ENCODE results near the gene KPNB1.
A peak's percentile ranks its signal among the peaks of the same experiment; 100 is the strongest.

Gene KPNB1

DNA sequence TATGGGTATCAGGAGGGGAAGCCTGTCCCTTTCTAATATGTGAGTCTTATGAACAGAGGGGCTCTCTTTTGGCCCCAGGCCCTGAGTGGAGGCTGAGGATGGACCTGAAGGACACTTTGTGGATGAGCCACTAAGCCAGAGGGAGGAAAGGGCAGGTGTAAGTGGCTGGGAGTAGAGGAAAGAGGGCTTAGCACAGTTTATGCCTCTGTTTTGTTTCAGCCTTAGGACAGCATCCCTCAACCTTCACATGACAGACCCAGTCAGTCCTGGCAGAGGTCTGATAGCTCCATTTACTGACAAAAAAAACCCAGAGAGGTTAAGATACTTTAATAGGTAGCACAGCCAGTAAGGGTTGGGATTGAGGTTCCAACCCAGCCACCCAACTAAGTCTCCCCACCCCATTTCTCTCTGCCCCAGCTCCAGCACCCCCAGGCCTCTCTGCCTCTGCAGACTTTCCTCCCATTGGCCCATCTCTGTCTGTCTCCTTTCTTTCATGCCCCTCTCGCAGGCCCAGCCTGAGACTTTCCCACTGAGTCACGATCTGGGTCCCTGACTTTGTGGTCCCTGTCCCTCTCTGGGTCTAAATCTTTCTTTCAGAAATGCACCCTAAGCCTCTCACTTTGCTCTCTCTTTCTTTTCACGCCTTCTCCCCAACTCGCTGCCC is 78.6 kb downstream of the KPNB1 start:
- Histone ChIP-seq H3K36me3 (ENCODE audit: control insufficient read depth, insufficient read depth, low read length) (no peaks in the 10 kb centered on the region), H3K27ac (ENCODE audit: low read depth, low read length) (no peak overlapping the region), H3K27me3 (ENCODE audit: control insufficient read depth, insufficient read depth, low read length) (peaks cover 11% of the 10 kb centered on the region), H3K4me3 (ENCODE audit: low read length) (no peak overlapping the region), H3K9ac (ENCODE audit: low read length) (no peak overlapping the region), H3K4me1 (ENCODE audit: control insufficient read depth, insufficient read depth, low read length) (no peaks in the 10 kb centered on the region)

DNA sequence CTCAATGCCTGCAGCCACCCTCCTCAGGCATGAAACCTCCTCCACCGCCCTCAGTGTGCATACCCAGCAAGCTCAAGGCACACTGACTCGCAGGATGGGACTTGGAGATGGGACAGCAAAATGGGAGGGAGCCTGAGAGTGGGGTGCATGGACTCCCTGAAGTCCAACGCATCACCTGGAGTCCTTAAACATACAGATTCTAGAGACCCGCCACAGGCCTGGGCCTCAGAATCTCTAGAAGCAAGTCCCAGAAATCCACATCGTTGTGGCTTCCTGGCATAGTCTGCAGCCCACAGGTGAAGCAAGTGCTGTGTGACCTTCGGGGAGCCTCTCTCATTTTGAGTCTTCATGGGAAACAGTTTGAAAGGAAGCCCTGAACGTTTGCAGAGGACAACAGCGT is 79.8 kb downstream of the KPNB1 start:
- no peaks in the 10 kb centered on the region for H3K4me1 ChIP-seq (ENCODE audit: control insufficient read depth, insufficient read depth, low read length)
- H3K27me3 ChIP-seq (ENCODE audit: control insufficient read depth, insufficient read depth, low read length) = peaks cover 19% of the 10 kb centered on the region

DNA sequence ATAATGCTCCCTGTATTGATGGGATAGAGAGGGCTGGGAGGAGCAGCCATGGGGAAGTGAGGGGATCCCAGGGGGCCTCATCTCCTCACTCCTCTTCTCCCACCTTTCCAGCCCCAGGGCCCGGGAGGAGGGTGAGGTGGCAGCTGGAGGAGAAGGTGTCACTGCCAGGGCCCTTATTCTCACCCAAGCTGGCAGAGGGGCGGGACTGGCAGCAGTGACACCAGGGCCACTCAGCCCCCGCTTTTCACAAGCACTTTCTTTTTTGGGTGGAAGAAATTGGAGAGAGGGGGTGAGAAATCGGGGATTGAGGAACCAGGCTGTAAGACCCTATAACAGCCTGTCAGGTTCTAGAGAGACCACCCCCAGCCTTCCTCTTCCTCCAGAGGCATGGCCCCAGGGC is 81.0 kb downstream of the KPNB1 start:
- peaks cover 20% of the 10 kb centered on the region for H3K27me3 ChIP-seq (ENCODE audit: control insufficient read depth, insufficient read depth, low read length)
- no peak overlapping the region for H3K27ac ChIP-seq (ENCODE audit: low read depth, low read length)
- no peak overlapping the region for H3K9ac ChIP-seq (ENCODE audit: low read length)
- no peaks in the 10 kb centered on the region for H3K36me3 ChIP-seq (ENCODE audit: control insufficient read depth, insufficient read depth, low read length)
- no peaks in the 10 kb centered on the region for H3K4me1 ChIP-seq (ENCODE audit: control insufficient read depth, insufficient read depth, low read length)
- H3K4me3 ChIP-seq (ENCODE audit: low read length) = no peak overlapping the region

More for the DNA sequence above, 79.8 kb downstream of the KPNB1 start:
- Histone ChIP-seq H3K27ac (ENCODE audit: low read depth, low read length) (no peak overlapping the region), H3K4me3 (ENCODE audit: low read length) (no peak overlapping the region), H3K36me3 (ENCODE audit: control insufficient read depth, insufficient read depth, low read length) (no peaks in the 10 kb centered on the region), H3K9ac (ENCODE audit: low read length) (no peak overlapping the region)

DNA sequence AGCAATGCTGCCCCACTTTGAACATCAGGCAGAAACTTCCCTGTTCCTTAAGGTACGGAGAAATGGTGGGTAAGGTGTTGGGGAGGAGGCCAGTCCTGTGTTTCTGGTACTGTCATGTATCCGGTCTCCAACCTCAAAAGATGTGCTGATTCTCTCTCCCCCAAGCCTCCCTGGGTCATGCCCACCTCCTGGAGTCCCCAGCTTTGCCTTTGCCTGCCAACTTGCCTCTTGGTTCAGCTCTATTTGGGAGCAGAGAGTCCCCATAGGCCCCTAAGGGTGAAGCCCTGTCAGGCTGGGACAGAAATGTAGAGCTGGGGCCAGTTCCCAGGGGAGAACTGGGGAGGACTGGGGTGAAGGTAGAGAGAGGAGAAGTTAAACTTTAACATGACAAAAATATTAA is 81.7 kb downstream of the KPNB1 start:
- H3K36me3 ChIP-seq (ENCODE audit: control insufficient read depth, insufficient read depth, low read length) = no peaks in the 10 kb centered on the region
- H3K27me3 ChIP-seq (ENCODE audit: control insufficient read depth, insufficient read depth, low read length) = peaks cover 20% of the 10 kb centered on the region
- H3K4me3 ChIP-seq (ENCODE audit: low read length) = no peak overlapping the region
- H3K9ac ChIP-seq (ENCODE audit: low read length) = no peak overlapping the region
- H3K27ac ChIP-seq (ENCODE audit: low read depth, low read length) = no peak overlapping the region
- H3K4me1 ChIP-seq (ENCODE audit: control insufficient read depth, insufficient read depth, low read length) = no peaks in the 10 kb centered on the region

DNA sequence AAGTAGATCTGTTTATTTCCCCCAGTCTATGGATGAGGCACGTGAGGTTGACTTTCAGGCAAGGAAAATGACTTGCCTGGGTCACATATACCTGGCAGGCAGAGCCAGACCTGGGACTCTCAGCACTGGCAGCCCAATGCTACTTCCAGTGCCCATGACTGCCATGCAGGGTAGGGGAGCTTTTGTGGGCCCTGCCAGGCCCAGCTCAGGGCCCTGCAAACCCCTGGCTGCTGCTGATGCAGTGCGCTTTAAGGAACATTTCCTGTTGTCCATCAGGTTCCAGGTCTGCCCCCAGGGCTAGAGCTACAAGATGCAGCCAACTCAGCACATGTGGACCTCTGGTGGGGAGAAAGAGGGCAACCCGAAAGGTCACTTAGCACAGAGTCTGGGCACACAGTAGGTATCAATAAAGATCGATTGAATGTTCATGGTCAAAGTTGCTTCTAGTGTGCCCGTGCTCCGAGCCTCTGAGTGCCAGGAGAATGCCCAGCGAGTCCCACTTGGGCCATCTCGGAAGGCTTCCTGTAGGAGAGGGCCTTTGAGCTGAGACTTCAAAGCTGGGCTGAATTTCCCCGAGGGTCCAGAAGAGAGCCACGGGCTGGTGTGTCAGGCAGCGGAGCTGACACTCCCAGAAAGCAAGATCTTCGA is 82.8 kb downstream of the KPNB1 start:
- H3K4me1 ChIP-seq (ENCODE audit: control insufficient read depth, insufficient read depth, low read length) = no peaks in the 10 kb centered on the region
- H3K4me3 ChIP-seq (ENCODE audit: low read length) = no peak overlapping the region
- H3K27ac ChIP-seq (ENCODE audit: low read depth, low read length) = no peak overlapping the region
- H3K36me3 ChIP-seq (ENCODE audit: control insufficient read depth, insufficient read depth, low read length) = no peaks in the 10 kb centered on the region
- H3K9ac ChIP-seq (ENCODE audit: low read length) = no peak overlapping the region
- peaks cover 20% of the 10 kb centered on the region for H3K27me3 ChIP-seq (ENCODE audit: control insufficient read depth, insufficient read depth, low read length)

DNA sequence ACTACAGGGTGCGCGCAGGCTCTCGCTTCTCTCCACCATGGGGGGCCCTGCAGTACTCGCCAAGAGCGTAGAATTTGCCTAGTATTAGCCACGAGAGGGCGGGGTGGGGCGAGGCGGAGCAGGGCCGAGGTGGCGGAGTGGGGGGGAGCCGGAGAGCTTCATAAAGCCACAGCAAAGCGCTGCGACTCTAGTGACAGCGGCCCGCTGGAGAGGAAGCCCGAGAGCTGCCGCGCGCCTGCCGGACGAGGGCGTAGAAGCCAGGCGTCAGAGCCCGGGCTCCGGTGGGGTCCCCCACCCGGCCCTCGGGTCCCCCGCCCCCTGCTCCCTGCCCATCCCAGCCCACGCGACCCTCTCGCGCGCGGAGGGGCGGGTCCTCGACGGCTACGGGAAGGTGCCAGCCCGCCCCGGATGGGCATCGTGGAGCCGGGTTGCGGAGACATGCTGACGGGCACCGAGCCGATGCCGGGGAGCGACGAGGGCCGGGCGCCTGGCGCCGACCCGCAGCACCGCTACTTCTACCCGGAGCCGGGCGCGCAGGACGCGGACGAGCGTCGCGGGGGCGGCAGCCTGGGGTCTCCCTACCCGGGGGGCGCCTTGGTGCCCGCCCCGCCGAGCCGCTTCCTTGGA is 83.4 kb downstream of the KPNB1 start, which contains the start of gene TBX21:
TSS of gene TBX21 (plus strand) at position 190 of the 627 bp plus-strand sequence. CDS start at position 409, 219 bp downstream.
- no peak within 1 kb of the TSS for H3K9ac ChIP-seq (ENCODE audit: low read length)
- peak within 1 kb of the TSS; percentile 26 for H3K4me3 ChIP-seq (ENCODE audit: low read length)
- no peaks in the 10 kb centered on the region for H3K4me1 ChIP-seq (ENCODE audit: control insufficient read depth, insufficient read depth, low read length)
- H3K27me3 ChIP-seq (ENCODE audit: control insufficient read depth, insufficient read depth, low read length) = peaks cover 20% of the 10 kb centered on the region
- H3K36me3 ChIP-seq (ENCODE audit: control insufficient read depth, insufficient read depth, low read length) = no peaks in the 10 kb centered on the region
- no peak within 1 kb of the TSS for H3K27ac ChIP-seq (ENCODE audit: low read depth, low read length)

DNA sequence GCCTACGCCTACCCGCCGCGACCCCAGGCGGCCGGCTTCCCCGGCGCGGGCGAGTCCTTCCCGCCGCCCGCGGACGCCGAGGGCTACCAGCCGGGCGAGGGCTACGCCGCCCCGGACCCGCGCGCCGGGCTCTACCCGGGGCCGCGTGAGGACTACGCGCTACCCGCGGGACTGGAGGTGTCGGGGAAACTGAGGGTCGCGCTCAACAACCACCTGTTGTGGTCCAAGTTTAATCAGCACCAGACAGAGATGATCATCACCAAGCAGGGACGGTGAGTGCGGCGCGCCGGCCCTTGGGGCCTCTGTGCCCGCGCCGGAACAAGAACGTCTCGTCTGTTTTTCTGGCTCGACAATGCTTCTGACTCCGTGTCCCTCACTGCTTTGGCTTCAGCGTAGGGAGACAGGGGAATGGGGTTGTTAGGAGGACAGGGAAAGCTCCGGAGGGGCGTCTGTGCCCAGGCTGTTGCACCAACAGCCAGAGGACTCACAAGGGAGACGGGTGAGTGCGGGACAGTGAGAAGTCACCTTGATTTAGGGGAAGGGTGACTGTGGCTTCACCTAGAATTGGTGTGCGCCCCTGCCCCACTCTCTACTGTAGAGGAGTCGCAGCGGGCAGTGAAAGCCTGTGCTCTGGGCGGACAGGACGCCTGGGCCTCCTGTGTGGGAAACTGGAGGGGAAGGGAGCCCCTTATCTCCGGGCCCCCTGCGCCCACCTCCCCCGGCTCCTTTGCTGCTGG is 84.1 kb downstream of the KPNB1 start:
- Histone ChIP-seq H3K27ac (ENCODE audit: low read depth, low read length) (no peak overlapping the region), H3K4me3 (ENCODE audit: low read length) (peak overlapping the region; percentile 26), H3K27me3 (ENCODE audit: control insufficient read depth, insufficient read depth, low read length) (peaks cover 20% of the 10 kb centered on the region), H3K36me3 (ENCODE audit: control insufficient read depth, insufficient read depth, low read length) (no peaks in the 10 kb centered on the region), H3K9ac (ENCODE audit: low read length) (no peak overlapping the region), H3K4me1 (ENCODE audit: control insufficient read depth, insufficient read depth, low read length) (no peaks in the 10 kb centered on the region)

DNA sequence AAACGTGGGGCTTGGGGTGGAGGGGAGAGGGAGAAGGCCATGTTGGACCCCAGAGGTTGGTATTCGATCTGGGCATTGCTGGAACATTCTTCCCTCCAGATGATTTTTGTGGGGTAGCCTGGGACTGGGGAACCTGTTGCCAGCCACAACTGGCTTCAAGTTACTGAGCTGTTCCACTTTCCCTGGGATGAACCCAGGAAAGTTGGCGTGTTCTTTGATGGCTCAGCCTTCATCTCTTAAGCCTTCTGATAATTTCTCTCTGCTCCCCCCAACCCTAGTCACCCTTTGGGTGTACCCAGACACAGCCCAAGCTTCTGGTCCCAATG is 85.4 kb downstream of the KPNB1 start:
- Histone ChIP-seq H3K9ac (ENCODE audit: low read length) (no peak overlapping the region), H3K36me3 (ENCODE audit: control insufficient read depth, insufficient read depth, low read length) (no peaks in the 10 kb centered on the region), H3K4me3 (ENCODE audit: low read length) (no peak overlapping the region), H3K27ac (ENCODE audit: low read depth, low read length) (no peak overlapping the region), H3K27me3 (ENCODE audit: control insufficient read depth, insufficient read depth, low read length) (peaks cover 20% of the 10 kb centered on the region), H3K4me1 (ENCODE audit: control insufficient read depth, insufficient read depth, low read length) (no peaks in the 10 kb centered on the region)

All from rectal smooth muscle tissue (tissue), 1 donor.